ENCODE results near the gene CES3.

CES3 gene

DNA sequence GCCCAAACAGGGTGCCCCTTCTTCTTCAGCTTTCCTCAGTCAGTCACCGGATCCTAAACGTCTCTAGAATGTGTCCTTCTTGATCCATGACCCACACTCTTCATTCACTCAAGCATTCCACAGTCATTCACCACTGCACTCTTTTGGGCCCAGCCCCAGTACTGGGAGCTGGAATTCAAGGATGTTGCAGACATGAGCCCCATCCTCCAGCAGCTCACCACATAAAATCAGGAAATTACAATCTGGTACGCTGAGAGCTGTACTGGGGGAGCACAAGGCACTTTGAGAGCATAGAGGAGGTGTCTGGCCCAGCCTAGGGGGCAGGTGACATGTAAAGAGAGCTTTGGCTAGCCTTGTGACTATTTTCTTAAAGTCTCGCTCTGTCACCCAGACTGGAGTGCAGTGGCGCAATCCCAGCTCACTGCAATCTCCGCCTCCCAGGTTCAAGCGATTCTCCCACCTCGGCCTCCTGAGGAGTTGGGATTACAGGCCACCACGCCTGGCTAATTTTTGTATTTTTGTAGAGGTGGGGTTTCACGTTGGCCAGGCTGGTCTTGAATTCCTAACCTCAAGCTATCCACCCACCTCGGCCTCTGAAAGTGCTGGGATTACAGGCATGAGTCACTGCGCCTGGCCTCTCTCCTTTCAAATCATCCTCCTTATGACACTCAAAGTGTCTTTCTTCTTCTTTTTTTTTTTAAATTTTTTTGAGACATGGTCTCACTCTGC lies 46.0 kb downstream of the CES3 start:
- no peaks in the 10 kb centered on the region for H3K4me1 ChIP-seq (ENCODE audit: control insufficient read depth, insufficient read depth, low read length)
- no peak overlapping the region for H3K27ac ChIP-seq (ENCODE audit: insufficient read depth, low read depth, low read length, poor library complexity, severe bottlenecking)
- 84% methylated on average over 12 of the region's 12 CpGs for WGBS, 2 experiments
- H3K4me3 ChIP-seq (ENCODE audit: insufficient read depth, low read depth, low read length), result no peak overlapping the region
- no peaks in the 10 kb centered on the region for H3K36me3 ChIP-seq (ENCODE audit: control insufficient read depth, insufficient read depth, low read length)
- H3K9me3 ChIP-seq (ENCODE audit: control insufficient read depth, low read length), result no peaks in the 10 kb centered on the region
- H3K27me3 ChIP-seq (ENCODE audit: control insufficient read depth, insufficient read depth, low read length, poor library complexity, severe bottlenecking), result peaks cover 12% of the 10 kb centered on the region

DNA sequence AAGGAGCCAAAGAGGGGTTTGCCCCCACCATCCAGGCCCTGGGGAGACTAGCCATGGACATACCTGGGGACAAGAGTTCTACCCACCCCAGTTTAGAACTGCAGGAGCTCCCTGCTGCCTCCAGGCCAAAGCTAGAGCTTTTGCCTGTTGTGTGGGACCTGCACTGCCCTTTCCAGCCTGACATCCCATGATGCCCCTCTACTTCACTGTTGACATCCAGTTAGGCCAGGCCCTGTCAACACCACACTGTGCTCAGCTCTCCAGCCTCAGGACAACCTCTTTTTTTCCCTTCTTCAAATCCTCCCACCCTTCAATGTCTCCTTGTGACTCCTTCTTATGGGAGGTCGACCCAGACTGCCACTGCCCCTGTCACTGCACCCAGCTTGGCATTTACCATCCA lies 48.1 kb downstream of the CES3 start:
- Histone ChIP-seq H3K9me3 (ENCODE audit: control insufficient read depth, low read length) (no peaks in the 10 kb centered on the region), H3K4me1 (ENCODE audit: control insufficient read depth, insufficient read depth, low read length) (peaks cover 7% of the 10 kb centered on the region), H3K36me3 (ENCODE audit: control insufficient read depth, insufficient read depth, low read length) (no peaks in the 10 kb centered on the region), H3K27ac (ENCODE audit: insufficient read depth, low read depth, low read length, poor library complexity, severe bottlenecking) (no peak overlapping the region), H3K4me3 (ENCODE audit: insufficient read depth, low read depth, low read length) (no peak overlapping the region), H3K27me3 (ENCODE audit: control insufficient read depth, insufficient read depth, low read length, poor library complexity, severe bottlenecking) (peaks cover 21% of the 10 kb centered on the region)
- 70 to 71% methylated on average over 1 of the region's 1 CpG for WGBS, 2 experiments

DNA sequence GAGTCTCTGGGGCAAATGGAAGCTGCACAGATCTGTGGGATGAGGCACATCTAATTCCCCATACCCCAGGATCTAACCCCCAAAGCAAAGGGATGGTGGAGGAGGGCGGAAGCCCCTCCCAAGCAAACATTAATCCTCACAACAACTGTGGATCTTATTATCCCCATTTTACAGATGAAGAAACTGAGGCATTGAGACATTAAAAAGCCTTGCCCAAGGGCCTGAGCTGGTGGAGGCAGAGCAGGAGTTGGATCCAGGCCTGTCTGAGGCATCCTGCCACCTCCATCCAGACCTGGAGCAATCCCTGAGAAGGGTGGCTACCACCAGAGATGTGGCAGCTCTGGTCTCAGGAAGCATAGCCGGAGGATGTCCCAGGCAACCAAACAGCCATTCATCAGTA lies 50.2 kb downstream of the CES3 start:
- no peaks in the 10 kb centered on the region for H3K9me3 ChIP-seq (ENCODE audit: control insufficient read depth, low read length)
- WGBS, 2 experiments, result 74 to 92% methylated on average over 2 of the region's 2 CpGs
- no peak overlapping the region for H3K27ac ChIP-seq (ENCODE audit: insufficient read depth, low read depth, low read length, poor library complexity, severe bottlenecking)
- H3K4me3 ChIP-seq (ENCODE audit: insufficient read depth, low read depth, low read length), result no peak overlapping the region
- H3K36me3 ChIP-seq (ENCODE audit: control insufficient read depth, insufficient read depth, low read length), result no peaks in the 10 kb centered on the region
- H3K27me3 ChIP-seq (ENCODE audit: control insufficient read depth, insufficient read depth, low read length, poor library complexity, severe bottlenecking), result peaks cover 42% of the 10 kb centered on the region
- H3K4me1 ChIP-seq (ENCODE audit: control insufficient read depth, insufficient read depth, low read length), result peaks cover 14% of the 10 kb centered on the region

DNA sequence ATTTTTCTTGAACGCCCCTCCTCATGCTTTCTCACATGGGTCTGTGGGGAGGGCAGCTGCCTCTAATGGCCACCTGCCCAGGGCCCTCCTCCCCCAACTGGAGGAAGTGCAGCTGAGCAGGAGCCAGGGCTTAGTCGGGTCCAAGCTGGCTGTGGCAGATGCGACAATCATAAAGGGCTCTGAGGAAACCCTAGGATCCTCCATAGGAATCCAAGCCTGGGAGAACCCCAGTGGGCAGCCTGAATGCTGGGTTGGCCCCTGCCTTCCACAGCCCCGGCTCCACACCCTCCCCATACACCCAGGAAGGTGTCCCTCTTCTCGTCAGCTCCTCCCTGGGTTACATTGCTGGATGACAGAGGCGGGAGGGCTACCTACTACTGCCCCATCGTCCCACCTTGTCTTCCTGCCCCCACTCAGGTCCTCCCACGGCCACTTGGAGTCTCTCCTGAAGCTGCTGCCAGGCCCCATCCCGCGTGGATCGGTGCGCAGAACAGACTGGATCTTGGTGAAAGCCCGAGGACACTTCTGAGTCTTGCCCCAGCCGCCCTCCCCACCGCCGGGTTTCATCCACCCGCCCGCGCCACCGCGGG lies 52.3 kb downstream of the CES3 start:
- WGBS, 2 experiments, result 18 to 21% methylated on average over 21 of the region's 21 CpGs
- no peak overlapping the region for H3K27ac ChIP-seq (ENCODE audit: insufficient read depth, low read depth, low read length, poor library complexity, severe bottlenecking)
- peak overlapping the region; percentile 37 for H3K4me3 ChIP-seq (ENCODE audit: insufficient read depth, low read depth, low read length)
- H3K9me3 ChIP-seq (ENCODE audit: control insufficient read depth, low read length), result no peaks in the 10 kb centered on the region
- peaks cover 14% of the 10 kb centered on the region for H3K4me1 ChIP-seq (ENCODE audit: control insufficient read depth, insufficient read depth, low read length)
- peaks cover 49% of the 10 kb centered on the region for H3K27me3 ChIP-seq (ENCODE audit: control insufficient read depth, insufficient read depth, low read length, poor library complexity, severe bottlenecking)
- no peaks in the 10 kb centered on the region for H3K36me3 ChIP-seq (ENCODE audit: control insufficient read depth, insufficient read depth, low read length)

DNA sequence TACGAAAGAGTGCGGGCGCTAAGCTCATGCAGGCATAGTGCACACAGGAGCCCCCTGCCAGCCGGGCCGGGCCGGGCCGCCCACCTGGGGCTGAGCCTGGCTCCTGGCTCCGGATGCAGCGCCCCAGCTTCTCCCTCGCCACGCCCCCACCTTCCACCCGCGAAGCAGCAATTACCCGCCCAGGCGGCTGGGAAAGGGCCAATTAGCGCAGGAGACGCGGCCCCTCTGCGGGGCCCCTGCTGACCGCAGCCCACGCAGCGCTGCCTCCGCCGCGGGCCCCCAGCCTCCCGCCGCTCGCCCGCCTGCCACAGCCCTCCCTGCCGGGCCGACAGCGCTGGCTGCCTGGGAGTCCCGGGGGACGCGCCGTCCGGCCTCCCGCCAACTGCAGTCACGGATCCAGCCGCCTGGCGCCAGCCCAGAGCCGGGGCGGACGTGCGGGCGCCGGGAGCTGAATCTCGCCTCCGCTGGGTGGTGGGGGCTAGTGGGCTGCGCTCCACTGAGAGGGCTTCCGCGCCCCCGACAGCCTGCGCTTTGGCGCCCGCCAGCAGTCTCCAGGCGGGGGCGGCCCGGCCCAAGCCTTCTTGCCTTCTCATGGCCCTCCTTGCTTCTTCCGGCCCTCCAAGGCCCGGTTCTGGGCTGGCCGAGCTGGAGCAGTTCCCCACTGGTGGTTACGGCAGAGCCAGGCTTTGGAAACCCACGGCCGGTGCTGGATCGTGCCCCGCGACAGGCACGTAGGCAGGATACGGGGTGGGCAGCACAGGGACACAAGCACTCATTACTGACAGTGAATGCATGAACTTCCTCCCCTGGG lies 53.0 kb downstream of the CES3 start:
- Histone ChIP-seq H3K9me3 (ENCODE audit: control insufficient read depth, low read length) (no peaks in the 10 kb centered on the region), H3K27ac (ENCODE audit: insufficient read depth, low read depth, low read length, poor library complexity, severe bottlenecking) (no peak overlapping the region), H3K4me3 (ENCODE audit: insufficient read depth, low read depth, low read length) (peak overlapping the region; percentile 37), H3K4me1 (ENCODE audit: control insufficient read depth, insufficient read depth, low read length) (peaks cover 14% of the 10 kb centered on the region), H3K36me3 (ENCODE audit: control insufficient read depth, insufficient read depth, low read length) (no peaks in the 10 kb centered on the region), H3K27me3 (ENCODE audit: control insufficient read depth, insufficient read depth, low read length, poor library complexity, severe bottlenecking) (peaks cover 49% of the 10 kb centered on the region)
- 3% methylated on average over 70 of the region's 70 CpGs for WGBS, 2 experiments

DNA sequence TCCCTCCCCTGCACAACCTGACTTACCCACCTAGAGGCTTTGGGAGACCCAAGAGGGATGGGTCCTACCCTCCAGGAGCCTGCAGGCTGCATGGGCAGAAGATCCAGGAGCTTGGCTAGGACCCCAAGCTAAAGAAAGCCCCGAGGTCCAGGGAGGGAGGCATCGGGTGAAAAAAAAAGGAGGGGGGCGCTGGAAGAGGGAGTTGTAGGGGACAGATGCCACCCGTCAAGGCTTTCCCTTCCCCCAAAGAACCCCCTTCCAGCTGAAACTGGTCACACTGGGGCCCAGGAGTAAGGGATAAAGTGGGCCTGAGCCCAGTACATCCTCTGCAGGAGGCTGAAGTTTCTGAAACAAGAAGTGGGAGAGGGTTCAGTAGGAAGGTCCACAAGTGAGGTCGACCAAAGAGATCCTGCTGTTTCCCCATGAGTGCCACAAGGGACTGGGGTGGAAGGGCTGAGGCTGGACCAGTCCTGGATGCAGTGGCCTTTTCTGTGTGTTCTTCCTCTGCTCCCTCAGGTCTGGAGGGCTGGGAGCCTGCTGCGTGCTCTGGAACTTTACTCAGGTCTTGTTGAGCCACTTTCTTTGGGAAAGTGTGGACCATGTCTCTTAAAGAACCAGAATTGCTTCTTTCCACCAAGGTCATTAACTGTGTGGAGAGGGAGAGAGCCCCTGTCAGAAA lies 53.7 kb downstream of the CES3 start:
- no peak overlapping the region for H3K4me3 ChIP-seq (ENCODE audit: insufficient read depth, low read depth, low read length)
- H3K36me3 ChIP-seq (ENCODE audit: control insufficient read depth, insufficient read depth, low read length), result no peaks in the 10 kb centered on the region
- peaks cover 14% of the 10 kb centered on the region for H3K4me1 ChIP-seq (ENCODE audit: control insufficient read depth, insufficient read depth, low read length)
- H3K27me3 ChIP-seq (ENCODE audit: control insufficient read depth, insufficient read depth, low read length, poor library complexity, severe bottlenecking), result peaks cover 49% of the 10 kb centered on the region
- no peaks in the 10 kb centered on the region for H3K9me3 ChIP-seq (ENCODE audit: control insufficient read depth, low read length)
- WGBS, 2 experiments, result 73 to 75% methylated on average over 6 of the region's 6 CpGs
- no peak overlapping the region for H3K27ac ChIP-seq (ENCODE audit: insufficient read depth, low read depth, low read length, poor library complexity, severe bottlenecking)

DNA sequence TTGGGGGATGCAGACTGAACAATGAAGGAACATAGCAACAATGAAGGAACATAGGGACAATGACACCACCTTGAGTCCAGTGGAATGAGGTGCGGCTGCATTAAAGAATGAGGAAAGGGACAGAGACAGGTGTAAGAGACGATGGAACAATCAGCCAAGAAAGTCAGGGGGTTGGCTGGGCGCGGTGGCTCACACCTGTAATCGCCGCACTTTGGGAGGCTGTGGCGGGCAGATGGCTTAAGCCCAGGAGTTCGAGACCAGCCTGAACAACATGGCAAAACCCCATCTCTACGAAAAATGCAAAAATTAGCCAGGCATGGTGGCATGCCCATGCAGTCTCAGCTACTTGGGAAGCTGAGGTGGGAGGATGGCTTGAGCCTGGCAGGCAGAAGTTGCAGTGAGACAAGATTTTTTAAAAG lies 54.3 kb downstream of the CES3 start:
- 83 to 91% methylated on average over 9 of the region's 9 CpGs for WGBS, 2 experiments
- Histone ChIP-seq H3K4me1 (ENCODE audit: control insufficient read depth, insufficient read depth, low read length) (peaks cover 14% of the 10 kb centered on the region), H3K9me3 (ENCODE audit: control insufficient read depth, low read length) (no peaks in the 10 kb centered on the region), H3K27ac (ENCODE audit: insufficient read depth, low read depth, low read length, poor library complexity, severe bottlenecking) (no peak overlapping the region), H3K27me3 (ENCODE audit: control insufficient read depth, insufficient read depth, low read length, poor library complexity, severe bottlenecking) (peaks cover 49% of the 10 kb centered on the region), H3K36me3 (ENCODE audit: control insufficient read depth, insufficient read depth, low read length) (no peaks in the 10 kb centered on the region), H3K4me3 (ENCODE audit: insufficient read depth, low read depth, low read length) (no peak overlapping the region)

DNA sequence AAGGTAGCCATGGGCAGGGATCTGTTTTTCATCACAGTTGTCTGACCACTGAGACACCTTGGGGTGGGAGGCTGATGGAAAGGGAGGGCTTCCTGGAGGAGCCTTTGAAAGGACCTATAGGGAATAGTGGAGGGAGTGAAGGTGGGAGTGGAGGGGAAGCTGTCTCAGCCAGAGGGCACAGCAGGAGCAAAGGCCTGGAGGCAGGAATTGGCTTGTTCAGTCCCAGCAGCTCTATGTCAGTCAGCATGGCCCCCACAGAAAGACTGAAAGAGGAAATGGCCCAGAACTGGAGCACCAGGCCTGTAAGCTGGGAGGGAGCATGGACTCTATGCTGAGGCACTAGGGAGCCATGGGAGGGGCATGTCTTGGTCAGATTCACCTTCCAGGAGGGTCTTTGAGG lies 55.1 kb downstream of the CES3 start:
- peaks cover 49% of the 10 kb centered on the region for H3K27me3 ChIP-seq (ENCODE audit: control insufficient read depth, insufficient read depth, low read length, poor library complexity, severe bottlenecking)
- no peak overlapping the region for H3K27ac ChIP-seq (ENCODE audit: insufficient read depth, low read depth, low read length, poor library complexity, severe bottlenecking)
- H3K4me1 ChIP-seq (ENCODE audit: control insufficient read depth, insufficient read depth, low read length), result peaks cover 14% of the 10 kb centered on the region
- no peaks in the 10 kb centered on the region for H3K36me3 ChIP-seq (ENCODE audit: control insufficient read depth, insufficient read depth, low read length)
- no peaks in the 10 kb centered on the region for H3K9me3 ChIP-seq (ENCODE audit: control insufficient read depth, low read length)
- no peak overlapping the region for H3K4me3 ChIP-seq (ENCODE audit: insufficient read depth, low read depth, low read length)

DNA sequence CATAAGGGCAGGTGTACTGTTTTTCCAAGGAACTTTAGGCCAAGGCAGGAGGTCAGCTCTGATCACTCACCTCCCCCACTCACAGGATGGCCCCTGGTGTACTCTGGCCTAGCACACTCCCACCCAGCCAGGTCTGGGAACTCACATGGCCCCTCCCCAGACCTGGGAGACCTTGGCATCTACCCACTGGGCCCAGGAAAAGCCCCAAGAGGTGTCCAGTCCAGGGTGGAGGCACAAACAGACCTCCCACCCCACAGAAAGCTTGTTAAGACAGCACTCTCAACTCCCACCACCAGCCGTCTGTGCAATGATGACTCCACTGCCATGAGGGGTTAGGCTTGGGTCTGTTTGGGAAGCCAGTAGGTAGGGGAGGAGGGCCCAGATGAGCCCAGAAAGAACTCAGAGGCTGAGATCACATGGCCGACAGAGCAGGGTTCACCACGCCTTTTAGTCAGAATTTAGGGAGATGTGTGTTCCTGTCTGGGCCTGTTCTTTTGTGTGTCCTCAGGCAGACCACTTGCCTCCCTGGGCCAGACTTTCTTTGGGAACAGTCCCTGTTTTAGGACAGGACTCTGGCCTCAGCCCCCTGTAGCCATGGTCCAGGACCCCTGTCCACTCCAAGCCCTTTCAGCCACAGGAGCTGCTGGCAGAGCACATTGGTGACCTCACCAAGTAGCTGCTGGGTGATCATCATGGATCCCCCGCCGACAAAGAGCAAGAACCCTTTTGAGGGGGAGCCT lies 55.8 kb downstream of the CES3 start:
- Histone ChIP-seq H3K4me1 (ENCODE audit: control insufficient read depth, insufficient read depth, low read length) (peaks cover 14% of the 10 kb centered on the region), H3K9me3 (ENCODE audit: control insufficient read depth, low read length) (no peaks in the 10 kb centered on the region), H3K27me3 (ENCODE audit: control insufficient read depth, insufficient read depth, low read length, poor library complexity, severe bottlenecking) (peaks cover 49% of the 10 kb centered on the region), H3K27ac (ENCODE audit: insufficient read depth, low read depth, low read length, poor library complexity, severe bottlenecking) (no peak overlapping the region), H3K4me3 (ENCODE audit: insufficient read depth, low read depth, low read length) (no peak overlapping the region), H3K36me3 (ENCODE audit: control insufficient read depth, insufficient read depth, low read length) (no peaks in the 10 kb centered on the region)
- WGBS, 2 experiments, result 84 to 90% methylated on average over 5 of the region's 5 CpGs

Data from ectodermal cell (in vitro differentiated cells).